HUDEP-2 (cell line): ENCODE data around the gene CEACAM6.

Experiments used
- DNase-seq, 76 experiments: peaks; one replicate each; lab custom pipeline; 2025; ENCODE audit not compliant: unreplicated experiment in 76 of 76; lab: John Stamatoyannopoulos, UW

CEACAM6 gene

GRCh38 chr19:41793414-41793727, 38.0 kb downstream of the CEACAM6 start:
- no peak for DNase-seq

GRCh38 chr19:41795031-41795461, 39.7 kb downstream of the CEACAM6 start:
- DNase-seq = peak in 45 of 76 experiments; percentile 8 to 70 (median 29)

- DNase-seq = no peak
Measured at GRCh38 chr19:41796362-41796761, 41.0 kb downstream of the CEACAM6 start, which contains the start of gene CEACAM3. TSS of gene CEACAM3 (plus strand) at chr19:41796587. CDS start at chr19:41796678, 91 bp downstream.

- DNase-seq = no peak
Measured at GRCh38 chr19:41796901-41797300, 41.6 kb downstream of the CEACAM6 start.

GRCh38 chr19:41799444-41800000, 44.2 kb downstream of the CEACAM6 start:
- DNase-seq = no peak

GRCh38 chr19:41801031-41801430, 45.7 kb downstream of the CEACAM6 start:
- no peak for DNase-seq

GRCh38 chr19:41801792-41802211, 46.5 kb downstream of the CEACAM6 start:
- DNase-seq = no peak

- DNase-seq = no peak
Measured at GRCh38 chr19:41802770-41803169, 47.4 kb downstream of the CEACAM6 start.

GRCh38 chr19:41804336-41804735, 49.0 kb downstream of the CEACAM6 start:
- no peak for DNase-seq

GRCh38 chr19:41807176-41807575, 51.8 kb downstream of the CEACAM6 start:
- no peak for DNase-seq

- no peak for DNase-seq
Measured at GRCh38 chr19:41808663-41809566, 53.6 kb downstream of the CEACAM6 start.

GRCh38 chr19:41810301-41810700, 55.0 kb downstream of the CEACAM6 start:
- no peak for DNase-seq

- DNase-seq = no peak
Measured at GRCh38 chr19:41811036-41811435, 55.7 kb downstream of the CEACAM6 start.

- no peak for DNase-seq
Measured at GRCh38 chr19:41811981-41812380, 56.7 kb downstream of the CEACAM6 start.

- DNase-seq = no peak
Measured at GRCh38 chr19:41813911-41814310, 58.6 kb downstream of the CEACAM6 start.

GRCh38 chr19:41815301-41815700, 60.0 kb downstream of the CEACAM6 start:
- no peak for DNase-seq

- no peak for DNase-seq
Measured at GRCh38 chr19:41816761-41817160, 61.4 kb downstream of the CEACAM6 start.

- DNase-seq = peak in 34 of 76 experiments; percentile 6 to 59 (median 28)
Measured at GRCh38 chr19:41821003-41821735, 65.8 kb downstream of the CEACAM6 start.
